Rectal smooth muscle tissue (tissue), 1 donor: Measurements from ENCODE around the gene CPOX.
"Not testable (repeated sequence)": the region's sequence is repeated elsewhere in the genome, so short reads cannot be mapped to it uniquely, and the experiment has no call there.

Experiments
- H3K27ac ChIP-seq: one replicate; pipeline ENCODE4 v1.7.0; 2013; ENCODE audit warnings: low read depth, low read length, inconsistent platforms
- H3K27me3 ChIP-seq: one replicate; pipeline ENCODE4 v1.7.0; 2013; ENCODE audit warnings: low read length; ENCODE audit not compliant: control insufficient read depth, insufficient read depth
- H3K36me3 ChIP-seq: one replicate; pipeline ENCODE4 v1.7.0; 2013; ENCODE audit warnings: low read length; ENCODE audit not compliant: control insufficient read depth, insufficient read depth
- H3K4me1 ChIP-seq: one replicate; pipeline ENCODE4 v1.7.0; 2013; ENCODE audit warnings: low read length; ENCODE audit not compliant: control insufficient read depth, insufficient read depth
- H3K4me3 ChIP-seq: one replicate; pipeline ENCODE4 v1.7.0; 2013; ENCODE audit warnings: low read length
- H3K9ac ChIP-seq: one replicate; pipeline ENCODE4 v1.7.0; 2013; ENCODE audit warnings: low read length

The CPOX gene

GRCh38 chr3:98593046-98593936 lies at the start of gene CPOX:
Gene CPOX, minus strand, starts transcription at chr3:98593611. Its CDS starts 107 bp downstream, at chr3:98593504.
- H3K4me3 ChIP-seq: peak within 1 kb of the TSS; percentile 75
- H3K27me3 ChIP-seq: no peaks in the 10 kb centered on the region
- no peak within 1 kb of the TSS for H3K9ac ChIP-seq

GRCh38 chr3:98642769-98643168 lies 49.4 kb upstream of the CPOX start:
- not testable (repeated sequence) for H3K27ac ChIP-seq, H3K4me3 ChIP-seq

More at GRCh38 chr3:98593046-98593936, at the start of gene CPOX:
- Histone ChIP-seq H3K27ac (peak within 1 kb of the TSS; percentile 68), H3K36me3 (peaks cover 3% of the 10 kb centered on the region), H3K4me1 (peaks cover 8% of the 10 kb centered on the region)

GRCh38 chr3:98641756-98642155 lies 48.3 kb upstream of the CPOX start:
- not testable (repeated sequence) for H3K4me3 ChIP-seq, H3K27ac ChIP-seq, H3K27me3 ChIP-seq, H3K4me1 ChIP-seq, H3K36me3 ChIP-seq, H3K9ac ChIP-seq

More at GRCh38 chr3:98642769-98643168, 49.4 kb upstream of the CPOX start:
- not testable (repeated sequence) for H3K9ac ChIP-seq, H3K4me1 ChIP-seq, H3K27me3 ChIP-seq, H3K36me3 ChIP-seq

GRCh38 chr3:98638515-98638914 lies 45.1 kb upstream of the CPOX start:
- not testable (repeated sequence) for H3K4me1 ChIP-seq, H3K4me3 ChIP-seq, H3K27ac ChIP-seq, H3K36me3 ChIP-seq, H3K27me3 ChIP-seq, H3K9ac ChIP-seq

- no peak overlapping the region for H3K9ac ChIP-seq
- H3K4me1 ChIP-seq: no peaks in the 10 kb centered on the region
- no peaks in the 10 kb centered on the region for H3K36me3 ChIP-seq
- no peak overlapping the region for H3K4me3 ChIP-seq
- no peaks in the 10 kb centered on the region for H3K27me3 ChIP-seq
- H3K27ac ChIP-seq: no peak overlapping the region
Observed at GRCh38 chr3:98630416-98630815, 37.0 kb upstream of the CPOX start.

- Histone ChIP-seq H3K9ac (no peak overlapping the region), H3K4me3 (no peak overlapping the region), H3K4me1 (no peaks in the 10 kb centered on the region), H3K36me3 (no peaks in the 10 kb centered on the region), H3K27me3 (no peaks in the 10 kb centered on the region), H3K27ac (no peak overlapping the region)
Observed at GRCh38 chr3:98628317-98628716, 34.9 kb upstream of the CPOX start.

- H3K4me1 ChIP-seq: no peaks in the 10 kb centered on the region
- no peaks in the 10 kb centered on the region for H3K36me3 ChIP-seq
- no peaks in the 10 kb centered on the region for H3K27me3 ChIP-seq
- no peak overlapping the region for H3K9ac ChIP-seq
- no peak overlapping the region for H3K27ac ChIP-seq
- H3K4me3 ChIP-seq: no peak overlapping the region
Observed at GRCh38 chr3:98626151-98626550, 32.7 kb upstream of the CPOX start.

GRCh38 chr3:98623572-98624280 lies 30.3 kb upstream of the CPOX start:
- Histone ChIP-seq H3K9ac (no peak overlapping the region), H3K27me3 (no peaks in the 10 kb centered on the region), H3K27ac (no peak overlapping the region), H3K4me3 (no peak overlapping the region), H3K36me3 (no peaks in the 10 kb centered on the region), H3K4me1 (no peaks in the 10 kb centered on the region)

- H3K36me3 ChIP-seq: no peaks in the 10 kb centered on the region
- no peak overlapping the region for H3K27ac ChIP-seq
- H3K4me3 ChIP-seq: no peak overlapping the region
- H3K4me1 ChIP-seq: no peaks in the 10 kb centered on the region
- H3K27me3 ChIP-seq: no peaks in the 10 kb centered on the region
- H3K9ac ChIP-seq: no peak overlapping the region
Observed at GRCh38 chr3:98617841-98618240, 24.4 kb upstream of the CPOX start.

GRCh38 chr3:98613616-98614015 lies 20.2 kb upstream of the CPOX start:
- Histone ChIP-seq H3K9ac (no peak overlapping the region), H3K27ac (no peak overlapping the region), H3K27me3 (no peaks in the 10 kb centered on the region), H3K36me3 (no peaks in the 10 kb centered on the region), H3K4me1 (no peaks in the 10 kb centered on the region), H3K4me3 (no peak overlapping the region)

- Histone ChIP-seq H3K4me1 (no peaks in the 10 kb centered on the region), H3K27me3 (no peaks in the 10 kb centered on the region), H3K9ac (no peak overlapping the region), H3K36me3 (no peaks in the 10 kb centered on the region), H3K27ac (no peak overlapping the region), H3K4me3 (no peak overlapping the region)
Observed at GRCh38 chr3:98612996-98613517, 19.6 kb upstream of the CPOX start.

GRCh38 chr3:98612587-98612986 lies 19.2 kb upstream of the CPOX start:
- no peak overlapping the region for H3K27ac ChIP-seq
- H3K9ac ChIP-seq: no peak overlapping the region
- H3K4me1 ChIP-seq: no peaks in the 10 kb centered on the region
- no peaks in the 10 kb centered on the region for H3K27me3 ChIP-seq
- no peak overlapping the region for H3K4me3 ChIP-seq
- H3K36me3 ChIP-seq: no peaks in the 10 kb centered on the region
